Esophagus muscularis mucosa (tissue), 3 donors: ENCODE data around the gene CCIN.

Experiments used
- CTCF ChIP-seq, 3 experiments: fragments of 200-600 bp in 2 of 3; fragments of 450-650 bp in 1 of 3; sonication (generic) in 2 of 3; IDR thresholded peaks; one replicate each; pipeline ENCODE4 v1.5.1; 2017 to 2019; ENCODE audit warnings: antibody characterized with exemption in 3 of 3, mild to moderate bottlenecking in 2 of 3, moderate library complexity in 1 of 3
- POLR2A ChIP-seq: fragments of 450-650 bp; IDR thresholded peaks from one replicate; pipeline ENCODE4 v1.6.1; 2017; ENCODE audit warnings: antibody characterized with exemption, moderate library complexity, mild to moderate bottlenecking, low read depth
- POLR2AphosphoS5 ChIP-seq, 2 donors: sonication (generic); formaldehyde crosslinking; IDR thresholded peaks; one replicate each; pipeline ENCODE4 v1.6.1; 2017; ENCODE audit warnings: antibody characterized with exemption in 2 of 2

- peak in 1 of 2 donors; percentile 36 for TF ChIP-seq POLR2AphosphoS5 (IDR thresholded peaks at IDR 0.05)
- no peak for TF ChIP-seq CTCF (IDR thresholded peaks at IDR 0.05)
- no peak for TF ChIP-seq POLR2A
Observed at GRCh38 chr9:36214571-36214970, 45.4 kb downstream of the CCIN start.
